ENCODE measurements around the gene PRKCG.

Gene PRKCG

DNA sequence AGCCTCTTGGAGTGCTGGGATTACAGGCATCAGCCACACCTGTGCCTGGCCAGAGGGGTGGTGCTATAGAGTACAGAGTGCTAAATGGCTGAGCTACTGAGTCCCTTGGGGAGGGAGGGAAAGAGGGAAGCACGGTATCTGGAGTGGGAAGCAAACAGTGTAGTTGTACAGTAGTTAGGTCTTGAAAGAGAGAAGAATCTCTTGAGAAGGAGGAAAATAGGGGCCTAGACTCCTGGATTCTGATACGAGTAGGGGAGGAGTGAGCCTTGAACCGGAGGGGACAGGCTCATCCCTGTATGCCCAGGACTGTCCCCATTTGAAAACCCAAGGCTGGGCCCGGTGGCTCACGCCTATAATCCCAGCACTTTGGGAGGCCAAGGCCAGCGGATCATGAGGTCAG lies 9.2 kb upstream of the PRKCG start:
- ChIA-PET CTCF (interaction anchor here (1.3 to 1.5 kb wide), 2 partner anchors 9 to 25 kb away, joined by 3 to 4 read pairs; partner anchors contain the start of gene PRKCG), POLR2A (interaction anchor here (0.7 kb wide), 1 partner anchor 10 kb away, joined by 3 read pairs; no protein-coding TSS in a partner anchor)

DNA sequence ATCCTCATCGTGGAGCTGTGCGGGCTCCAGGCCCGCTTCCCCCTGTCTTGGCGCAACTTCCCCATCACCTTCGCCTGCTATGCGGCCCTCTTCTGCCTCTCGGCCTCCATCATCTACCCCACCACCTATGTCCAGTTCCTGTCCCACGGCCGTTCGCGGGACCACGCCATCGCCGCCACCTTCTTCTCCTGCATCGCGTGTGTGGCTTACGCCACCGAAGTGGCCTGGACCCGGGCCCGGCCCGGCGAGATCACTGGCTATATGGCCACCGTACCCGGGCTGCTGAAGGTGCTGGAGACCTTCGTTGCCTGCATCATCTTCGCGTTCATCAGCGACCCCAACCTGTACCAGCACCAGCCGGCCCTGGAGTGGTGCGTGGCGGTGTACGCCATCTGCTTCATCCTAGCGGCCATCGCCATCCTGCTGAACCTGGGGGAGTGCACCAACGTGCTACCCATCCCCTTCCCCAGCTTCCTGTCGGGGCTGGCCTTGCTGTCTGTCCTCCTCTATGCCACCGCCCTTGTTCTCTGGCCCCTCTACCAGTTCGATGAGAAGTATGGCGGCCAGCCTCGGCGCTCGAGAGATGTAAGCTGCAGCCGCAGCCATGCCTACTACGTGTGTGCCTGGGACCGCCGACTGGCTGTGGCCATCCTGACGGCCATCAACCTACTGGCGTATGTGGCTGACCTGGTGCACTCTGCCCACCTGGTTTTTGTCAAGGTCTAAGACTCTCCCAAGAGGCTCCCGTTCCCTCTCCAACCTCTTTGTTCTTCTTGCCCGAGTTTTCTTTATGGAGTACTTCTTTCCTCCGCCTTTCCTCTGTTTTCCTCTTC lies 8.0 kb upstream of the PRKCG start:
- TF ChIP-seq CTCF (IDR thresholded peaks at IDR 0.05; ENCODE audit: control extremely low read depth, extremely low read depth, low read depth, missing control alignments), result no peak
- ChIA-PET CTCF (interaction anchor here (1.3 to 1.5 kb wide), 3 partner anchors 8 to 81 kb away, joined by 3 to 4 read pairs (median 3); partner anchors contain the start of gene PRKCG), POLR2A (interaction anchor here (0.5 to 0.7 kb wide), 2 partner anchors 11 to 34 kb away, joined by 3 read pairs; no protein-coding TSS in a partner anchor)
- no peak for DNase-seq (ENCODE audit: extremely low spot score)

More for the DNA sequence above, 9.2 kb upstream of the PRKCG start:
- no peak for TF ChIP-seq CTCF (IDR thresholded peaks at IDR 0.05; ENCODE audit: control extremely low read depth, extremely low read depth, low read depth, missing control alignments)
- no peak for DNase-seq (ENCODE audit: extremely low spot score)

- POLR2A ChIA-PET, result no interaction called here
- DNase-seq (ENCODE audit: extremely low spot score), result no peak
- CTCF ChIA-PET, result interaction anchor here (1.3 kb wide), 1 partner anchor 81 kb away, joined by 3 read pairs; no protein-coding TSS in a partner anchor
- TF ChIP-seq CTCF (IDR thresholded peaks at IDR 0.05; ENCODE audit: control extremely low read depth, extremely low read depth, low read depth, missing control alignments), result no peak
Observed at GRCh38 chr19:53874606-53874990, 7.4 kb upstream of the PRKCG start.

GRCh38 chr19:53875602-53876325 lies 6.2 kb upstream of the PRKCG start:
- no peak for DNase-seq (ENCODE audit: extremely low spot score)
- ChIA-PET POLR2A (no interaction called here), CTCF (interaction anchor here (1.4 kb wide), 1 partner anchor 148 kb away, joined by 5 read pairs; no protein-coding TSS in a partner anchor)
- TF ChIP-seq CTCF (IDR thresholded peaks at IDR 0.05; ENCODE audit: control extremely low read depth, extremely low read depth, low read depth, missing control alignments), result no peak

- POLR2A ChIA-PET, result interaction anchor here (0.5 to 1.1 kb wide), 2 partner anchors 9 to 19 kb away, joined by 3 to 5 read pairs; partner anchors contain the start of gene MYADM
- DNase-seq (ENCODE audit: extremely low spot score), result no peak
- TF ChIP-seq CTCF (IDR thresholded peaks at IDR 0.05; ENCODE audit: control extremely low read depth, extremely low read depth, low read depth, missing control alignments), result no peak
- CTCF ChIA-PET, result interaction anchor here (1.4 to 1.7 kb wide), 2 partner anchors 25 to 147 kb away, joined by 4 to 5 read pairs; no protein-coding TSS in a partner anchor
Observed at GRCh38 chr19:53876651-53877224, 5.3 kb upstream of the PRKCG start.

GRCh38 chr19:53877361-53877766 lies 4.6 kb upstream of the PRKCG start:
- TF ChIP-seq CTCF (IDR thresholded peaks at IDR 0.05; ENCODE audit: control extremely low read depth, extremely low read depth, low read depth, missing control alignments), result no peak
- ChIA-PET CTCF (interaction anchor here (1.7 kb wide), 1 partner anchor 25 kb away, joined by 4 read pairs; no protein-coding TSS in a partner anchor), POLR2A (interaction anchor here (1.1 kb wide), 1 partner anchor 9 kb away, joined by 5 read pairs; the partner anchor contains the start of gene MYADM)
- no peak for DNase-seq (ENCODE audit: extremely low spot score)

Data from GM10248 (cell line).